IPS-NIHi11 (cell line): ENCODE results near the gene APOBEC2.

Source experiments
- DNase-seq: peaks from one replicate; pipeline ENCODE4 v3.0.0; 2012; ENCODE audit warnings: mixed read lengths, low spot score

APOBEC2 gene

GRCh38 chr6:41037107-41037900 is 15.7 kb upstream of the APOBEC2 start:
- no peak for DNase-seq

- DNase-seq = no peak
Measured at GRCh38 chr6:41038205-41038604, 14.8 kb upstream of the APOBEC2 start.

DNA sequence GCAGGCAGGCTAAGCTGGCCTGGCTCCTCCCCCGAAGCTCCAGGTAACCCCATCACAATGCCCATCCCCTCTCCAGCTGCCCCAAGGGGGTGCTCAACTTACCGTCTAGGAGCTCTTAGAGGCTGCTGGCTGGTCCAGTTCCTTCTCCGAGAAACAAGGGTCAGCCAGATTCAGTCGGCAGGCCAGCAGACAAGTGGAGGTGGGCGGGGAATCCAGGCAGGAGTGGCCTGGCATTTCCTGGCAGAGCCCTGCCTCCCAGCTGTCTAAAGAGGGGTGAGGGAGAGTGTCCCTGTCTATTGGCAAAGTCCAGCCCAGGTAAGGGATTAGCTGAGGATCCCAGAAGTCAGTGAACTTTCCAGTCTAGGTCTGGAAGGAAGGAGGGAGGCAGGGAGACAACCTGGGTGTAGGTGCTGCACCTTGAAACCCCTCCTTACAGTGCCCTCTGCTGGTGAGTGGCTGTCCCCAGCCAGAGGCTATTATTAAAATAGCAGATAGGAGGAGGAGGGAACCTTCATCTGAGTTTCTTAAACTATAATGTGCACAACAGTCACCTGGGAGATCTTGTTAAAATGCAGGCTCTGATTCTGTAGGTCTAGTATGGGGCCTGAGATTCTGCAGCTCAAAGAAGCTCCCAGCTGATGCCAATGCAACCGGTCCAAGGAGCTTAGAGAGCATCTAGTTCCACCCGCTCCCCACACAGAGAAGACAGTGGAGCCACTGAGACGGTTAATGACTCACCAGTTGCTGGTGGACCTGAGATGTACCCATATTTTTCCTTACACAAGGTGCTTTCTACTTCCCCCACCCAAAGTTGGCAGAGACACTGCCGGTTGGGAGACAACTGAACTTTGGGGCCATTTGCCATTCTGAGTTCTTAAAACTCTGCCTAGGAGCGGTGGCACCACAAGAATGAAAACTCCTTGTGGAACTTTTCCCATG is 13.7 kb upstream of the APOBEC2 start, which contains the start of gene UNC5CL:
TSS of gene UNC5CL (minus strand) at position 162 of the 939 bp plus-strand sequence. CDS start 4,147 bp downstream, outside the sequence.
- DNase-seq = peak; percentile 88

GRCh38 chr6:41040101-41040939 is 12.7 kb upstream of the APOBEC2 start:
- DNase-seq = no peak

DNA sequence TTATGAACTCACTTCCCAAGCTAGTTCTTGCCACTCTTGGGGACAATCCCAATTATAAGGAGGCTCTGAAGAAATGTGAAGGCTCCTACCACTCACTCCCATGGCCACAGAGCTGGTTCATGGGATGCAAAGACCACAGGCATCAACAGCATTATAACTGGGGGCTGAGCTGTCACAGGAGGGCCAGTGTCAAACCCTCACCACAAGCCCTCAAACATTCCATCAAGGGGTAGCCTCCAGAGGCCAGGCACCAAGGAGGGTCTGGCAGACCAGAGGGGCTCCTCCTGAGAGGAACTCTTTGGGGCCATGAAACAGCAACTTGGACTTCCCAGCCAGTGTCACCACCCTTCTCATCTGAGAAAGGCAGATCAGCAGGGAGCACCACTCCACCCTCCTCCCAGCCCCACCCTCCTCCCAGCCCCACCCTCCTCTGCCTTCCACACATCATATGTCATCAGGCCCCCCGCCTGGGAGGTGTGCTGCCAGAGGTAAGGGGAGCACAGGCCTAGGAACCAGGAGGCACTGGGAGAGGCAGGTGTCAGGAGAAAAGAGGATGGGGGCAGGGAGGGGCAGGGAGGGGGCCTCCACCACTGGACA is 12.0 kb upstream of the APOBEC2 start:
- DNase-seq = no peak

- DNase-seq = no peak
Measured at GRCh38 chr6:41042226-41043055, 10.6 kb upstream of the APOBEC2 start, which contains the start of gene TSPO2. TSPO2 (plus strand) TSS chr6:41042467; CDS start chr6:41042986, 519 bp downstream.

DNA sequence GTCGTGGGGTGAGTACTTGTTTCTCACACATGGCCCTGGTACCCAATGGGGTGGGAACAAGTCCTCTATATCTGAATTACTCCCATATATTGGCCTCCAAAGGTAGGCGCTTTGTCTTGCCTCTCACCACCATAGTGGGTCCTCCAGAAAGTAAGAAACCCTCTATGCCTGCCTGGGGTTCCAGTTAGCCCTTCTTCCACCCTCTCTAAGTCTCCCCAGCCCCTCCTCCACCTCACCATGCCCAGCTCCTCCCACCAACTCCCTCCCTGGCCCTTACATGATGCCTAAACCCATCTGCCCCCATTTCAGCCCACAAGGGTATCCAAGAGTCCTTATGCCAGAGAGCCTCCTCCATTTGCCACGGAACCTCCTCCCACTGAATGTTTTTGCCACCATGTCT is 9.9 kb upstream of the APOBEC2 start:
- no peak for DNase-seq

DNA sequence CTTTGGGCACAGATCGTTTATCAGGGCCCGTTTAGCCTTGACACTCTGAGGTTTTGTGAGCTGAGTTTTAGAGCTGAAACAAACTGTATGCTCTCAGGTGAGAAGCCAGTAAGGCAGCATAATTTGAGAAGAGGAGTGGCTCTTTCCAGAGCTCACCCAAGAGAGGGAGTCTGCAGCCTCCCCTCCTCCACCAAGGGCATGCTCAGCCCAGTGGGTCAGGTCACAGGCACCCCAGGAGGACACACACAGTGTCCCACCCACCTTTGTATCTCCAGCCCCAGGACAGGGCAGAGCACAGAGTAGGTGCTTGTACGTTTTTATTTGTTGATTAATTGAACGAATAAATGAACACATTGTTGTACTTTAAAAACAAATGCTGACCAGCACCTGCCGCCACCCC is 7.3 kb upstream of the APOBEC2 start:
- no peak for DNase-seq

- DNase-seq = no peak
Measured at GRCh38 chr6:41046084-41046483, 6.9 kb upstream of the APOBEC2 start.

DNA sequence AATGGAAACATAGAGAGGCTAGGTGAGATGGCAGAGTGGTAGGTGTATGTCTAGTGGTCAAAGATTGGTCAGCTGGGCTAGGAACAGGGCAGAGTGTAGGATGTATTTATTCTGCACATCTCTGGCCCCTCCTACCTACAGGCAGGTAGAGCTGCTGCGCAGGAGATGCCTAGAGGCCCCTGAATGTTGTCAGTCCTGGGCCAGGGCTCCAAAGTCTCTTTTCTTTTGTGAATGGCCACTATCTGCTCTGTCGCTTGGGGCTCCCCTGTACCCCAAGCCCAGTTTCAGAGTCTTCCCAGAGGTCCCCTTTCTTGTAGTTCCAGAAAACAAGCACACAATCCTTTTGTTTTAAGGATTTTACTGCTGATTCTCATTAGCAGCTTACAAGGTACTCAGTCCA is 5.7 kb upstream of the APOBEC2 start:
- DNase-seq = no peak

DNA sequence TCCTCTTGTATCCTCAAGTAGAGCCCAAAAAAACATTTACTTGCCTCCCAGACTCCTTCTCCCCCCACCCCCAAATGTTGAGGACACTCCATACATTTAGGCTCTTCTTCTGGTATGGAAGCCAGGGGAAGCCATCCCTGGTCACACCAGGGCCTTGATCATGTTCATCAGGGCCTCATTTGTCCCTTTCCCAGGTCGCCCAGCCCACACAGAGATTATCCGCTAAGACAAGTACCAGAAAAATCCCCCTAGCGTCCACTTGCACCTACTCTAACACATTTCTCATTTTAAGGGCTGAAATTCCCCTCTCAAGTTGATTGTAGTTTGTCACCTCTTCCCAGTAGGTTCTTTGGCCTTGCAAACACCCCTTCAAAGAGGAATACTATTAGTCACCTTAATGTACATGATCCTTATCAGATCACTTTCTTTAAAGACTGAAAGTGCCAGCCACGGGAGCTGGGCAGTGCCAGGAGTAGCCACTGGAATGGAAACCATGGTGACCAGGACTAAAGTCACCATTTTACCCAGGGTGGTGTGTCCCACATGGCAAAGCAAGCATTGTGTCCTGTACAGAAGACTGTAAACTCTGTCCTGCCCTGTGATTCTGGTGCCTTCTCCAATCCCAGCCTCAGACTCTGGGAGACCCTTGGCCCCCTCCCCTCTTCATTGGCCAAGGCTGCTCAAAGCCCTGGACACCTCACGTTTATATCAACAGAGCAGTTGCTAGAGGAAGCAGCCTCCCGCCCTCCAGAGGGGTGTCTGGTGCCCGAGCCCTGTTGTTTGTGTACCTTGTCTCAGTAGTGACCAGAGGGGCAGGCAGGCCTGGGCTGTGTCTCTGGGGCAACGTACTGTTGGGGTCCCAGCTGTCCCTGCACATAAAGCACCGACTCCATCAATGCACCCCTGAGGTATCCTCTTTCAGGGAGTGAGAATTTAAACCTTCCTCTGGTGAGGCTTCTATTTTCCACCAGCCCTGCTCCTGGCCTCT is 5.0 kb upstream of the APOBEC2 start:
- no peak for DNase-seq

DNA sequence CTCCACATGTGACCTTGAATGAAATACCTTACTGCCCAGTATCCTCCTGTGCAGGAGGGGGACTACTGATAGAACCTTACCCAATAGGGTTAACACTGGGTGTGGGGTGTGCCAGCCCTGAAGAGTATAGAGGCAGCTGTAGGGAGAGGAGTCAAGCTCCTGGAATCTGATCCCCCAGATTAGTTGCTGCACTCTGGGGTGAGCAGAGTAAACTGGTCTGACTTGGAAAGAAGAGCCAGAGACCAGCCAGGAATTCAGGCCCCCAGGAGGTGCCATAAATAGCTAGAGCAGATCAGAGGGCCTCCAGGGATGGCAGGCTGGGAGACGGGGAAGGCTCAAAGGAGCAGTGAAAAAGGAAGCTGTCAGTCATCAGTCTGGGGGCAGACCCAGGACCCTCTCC is 3.5 kb upstream of the APOBEC2 start:
- DNase-seq = no peak

DNA sequence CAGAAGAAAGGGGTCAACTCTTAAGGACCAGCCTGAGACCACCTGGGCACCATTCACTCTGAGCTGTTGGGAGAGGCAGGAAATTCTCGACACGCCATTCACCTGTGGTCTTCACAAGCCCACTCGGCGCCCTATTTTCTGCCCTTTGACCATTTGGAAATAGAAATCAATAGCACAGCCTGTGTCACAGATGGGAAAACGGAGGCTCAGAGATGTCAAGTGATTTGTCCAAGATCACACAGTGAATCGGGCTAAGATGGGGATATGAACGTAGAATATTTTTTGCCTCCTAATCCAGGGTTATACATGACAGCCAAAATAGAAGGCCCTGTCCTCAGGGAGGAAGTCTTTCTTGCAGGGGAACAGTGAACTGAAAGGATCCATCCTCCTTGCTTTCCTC is 3.0 kb upstream of the APOBEC2 start:
- DNase-seq = no peak

GRCh38 chr6:41050536-41050935 is 2.5 kb upstream of the APOBEC2 start:
- DNase-seq = no peak

GRCh38 chr6:41051873-41052272 is 1.1 kb upstream of the APOBEC2 start:
- DNase-seq = no peak

DNA sequence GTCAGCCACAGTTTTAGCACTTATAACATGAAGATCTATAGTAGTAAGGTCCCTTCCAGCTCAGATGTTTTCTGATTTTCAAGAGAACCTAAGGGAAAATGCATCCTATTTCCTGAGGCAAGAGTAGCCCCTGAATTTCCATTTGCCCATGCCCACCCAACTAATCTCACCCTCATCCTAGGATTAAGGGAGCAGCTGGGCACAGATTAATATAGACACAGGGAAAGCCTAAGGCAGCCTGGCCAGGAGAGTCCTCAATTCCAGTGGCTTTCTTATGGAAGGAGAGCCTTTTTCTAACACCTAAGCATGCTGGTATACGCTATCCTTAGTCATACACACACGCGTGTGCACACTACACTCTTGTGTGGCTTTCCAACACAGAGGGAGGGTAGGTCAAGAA is 1.5 kb downstream of the APOBEC2 start:
- DNase-seq = no peak

DNA sequence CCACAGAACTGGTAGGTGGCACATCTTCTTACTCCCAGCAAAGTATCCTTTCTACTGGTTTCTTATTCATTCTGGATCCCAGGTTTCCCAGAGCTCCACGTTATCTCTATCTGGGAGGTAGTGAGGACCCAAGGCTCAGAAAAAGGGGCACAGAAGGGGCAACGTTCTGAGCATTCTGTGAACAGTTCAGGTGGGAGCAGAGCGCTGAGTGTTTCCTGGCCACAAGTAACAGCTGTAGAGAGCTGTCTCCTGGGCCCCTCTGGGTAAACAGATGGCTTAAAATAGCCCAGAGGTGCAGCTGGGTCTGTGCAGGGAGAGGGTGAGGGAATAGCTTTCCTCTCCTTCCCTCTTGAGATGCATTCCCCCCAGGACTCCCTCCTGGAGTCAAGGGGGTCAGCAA is 2.1 kb downstream of the APOBEC2 start:
- no peak for DNase-seq

- DNase-seq = no peak
Measured at GRCh38 chr6:41056768-41057490, 3.9 kb downstream of the APOBEC2 start.

DNA sequence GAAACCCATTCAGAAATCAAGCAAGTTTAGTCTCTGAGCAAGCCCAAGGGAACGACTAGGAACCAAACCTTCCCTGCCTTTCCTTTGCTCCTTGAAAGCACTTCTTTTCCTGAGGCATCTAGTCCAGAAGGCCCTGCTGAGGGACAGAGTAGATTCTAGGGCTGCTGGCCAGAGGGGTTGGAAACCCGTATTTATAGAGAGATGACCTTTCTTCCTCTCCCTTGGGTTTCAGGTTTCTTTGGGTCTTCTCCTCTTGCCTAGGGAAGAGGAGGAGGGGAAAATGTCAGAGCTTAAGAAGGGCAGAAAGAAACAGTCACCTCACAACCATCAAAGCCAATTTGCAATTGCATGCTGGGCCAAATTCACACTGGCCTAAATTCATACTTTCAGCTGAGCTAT is 5.8 kb downstream of the APOBEC2 start:
- no peak for DNase-seq
